ES-I3 (cell line): ENCODE results near the gene CCNQ.

Experiments used
- H3K36me3 ChIP-seq: 2 replicates; pipeline ENCODE4 v1.6.1; 2013; ENCODE audit warnings: mild to moderate bottlenecking, low read length, control low read depth, moderate library complexity; ENCODE audit not compliant: insufficient read depth
- H3K4me1 ChIP-seq: 2 replicates; pipeline ENCODE4 v1.6.1; 2013; ENCODE audit warnings: mild to moderate bottlenecking, control low read depth, low read length; ENCODE audit not compliant: insufficient read depth
- H3K9ac ChIP-seq: 2 replicates; pipeline ENCODE4 v1.6.1; 2013; ENCODE audit warnings: low read depth, mild to moderate bottlenecking, low read length, moderate library complexity
- H3K9me3 ChIP-seq: 2 replicates; pipeline ENCODE4 v1.6.1; 2013; ENCODE audit warnings: mild to moderate bottlenecking, low read length, moderate library complexity; ENCODE audit not compliant: control insufficient read depth, insufficient read depth

The CCNQ gene

GRCh38 chrX:153565996-153566580, 32.9 kb downstream of the CCNQ start:
- H3K36me3 ChIP-seq: no peaks in the 10 kb centered on the region
- H3K9me3 ChIP-seq: no peaks in the 10 kb centered on the region
- peaks cover 2% of the 10 kb centered on the region; the same call in 1 of the 2 replicates for H3K4me1 ChIP-seq
- H3K9ac ChIP-seq: no peak overlapping the region

- H3K36me3 ChIP-seq: no peaks in the 10 kb centered on the region
- H3K9ac ChIP-seq: no peak overlapping the region
- peaks cover 2% of the 10 kb centered on the region; the same call in 1 of the 2 replicates for H3K4me1 ChIP-seq
- H3K9me3 ChIP-seq: no peaks in the 10 kb centered on the region
Observed at GRCh38 chrX:153564047-153564606, 34.8 kb downstream of the CCNQ start.

DNA sequence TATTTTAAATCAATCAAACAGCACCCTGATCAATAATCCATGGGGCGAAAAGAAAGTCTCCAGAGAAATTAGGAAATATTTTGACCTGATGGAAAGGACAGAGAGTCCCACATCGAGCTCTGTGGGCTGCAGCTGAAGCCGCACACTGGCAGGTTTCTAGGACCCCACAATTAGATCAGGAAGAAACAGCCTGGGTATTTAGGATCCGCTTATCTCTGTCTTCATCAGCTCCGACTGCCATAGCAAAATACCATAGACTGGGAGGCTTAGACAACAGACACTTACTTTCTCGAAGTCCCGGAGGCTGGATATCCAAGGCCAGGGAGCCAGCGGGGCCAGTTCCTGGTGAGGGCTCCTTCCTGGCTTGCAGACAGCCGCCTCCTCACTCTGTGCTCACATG, 36.4 kb downstream of the CCNQ start:
- Histone ChIP-seq H3K4me1 (no peaks in the 10 kb centered on the region), H3K36me3 (no peaks in the 10 kb centered on the region), H3K9me3 (no peaks in the 10 kb centered on the region), H3K9ac (no peak overlapping the region)

DNA sequence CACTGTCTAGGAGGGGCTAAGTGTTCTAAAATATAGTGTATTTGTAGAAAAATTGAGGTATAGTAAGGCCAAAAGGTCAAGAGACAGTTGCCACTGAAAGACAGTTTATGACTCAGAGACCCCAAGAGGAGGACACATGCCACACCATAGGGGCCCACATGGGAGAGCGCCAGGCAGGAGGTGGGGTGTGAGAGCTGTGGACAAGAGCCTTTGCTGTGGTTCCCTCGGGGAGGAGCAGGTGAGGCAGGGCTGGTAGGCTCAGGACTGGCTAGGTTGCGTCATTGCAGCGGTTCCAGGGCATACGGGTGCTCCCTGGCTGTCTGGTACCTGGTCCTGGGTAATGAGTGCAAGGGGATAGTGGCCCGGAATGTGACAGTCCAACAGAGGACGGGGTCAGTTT, 37.6 kb downstream of the CCNQ start:
- Histone ChIP-seq H3K9ac (no peak overlapping the region), H3K9me3 (no peaks in the 10 kb centered on the region), H3K4me1 (no peaks in the 10 kb centered on the region), H3K36me3 (no peaks in the 10 kb centered on the region)

DNA sequence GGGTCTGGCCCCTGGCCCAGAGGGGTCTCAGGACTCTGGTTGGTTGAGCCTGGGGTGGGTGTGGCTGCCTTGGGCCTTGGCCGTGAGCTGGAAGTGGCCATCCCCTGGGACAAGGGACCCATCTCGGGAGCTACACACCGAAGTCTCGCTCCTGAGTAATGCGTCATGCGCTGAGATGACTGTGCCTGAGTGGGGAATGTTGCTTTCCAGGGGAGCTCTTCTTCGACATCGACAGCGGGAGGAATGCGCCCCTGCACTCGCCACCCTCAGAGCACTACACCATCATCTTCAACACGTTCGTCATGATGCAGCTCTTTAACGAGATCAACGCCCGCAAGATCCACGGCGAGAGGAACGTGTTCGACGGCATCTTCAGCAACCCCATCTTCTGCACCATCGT, 38.5 kb downstream of the CCNQ start:
- no peaks in the 10 kb centered on the region for H3K9me3 ChIP-seq
- no peak overlapping the region for H3K9ac ChIP-seq
- no peaks in the 10 kb centered on the region for H3K4me1 ChIP-seq
- H3K36me3 ChIP-seq: no peaks in the 10 kb centered on the region

GRCh38 chrX:153560000-153560399, 38.9 kb downstream of the CCNQ start:
- Histone ChIP-seq H3K4me1 (no peaks in the 10 kb centered on the region), H3K9me3 (no peaks in the 10 kb centered on the region), H3K36me3 (no peaks in the 10 kb centered on the region), H3K9ac (no peak overlapping the region)

DNA sequence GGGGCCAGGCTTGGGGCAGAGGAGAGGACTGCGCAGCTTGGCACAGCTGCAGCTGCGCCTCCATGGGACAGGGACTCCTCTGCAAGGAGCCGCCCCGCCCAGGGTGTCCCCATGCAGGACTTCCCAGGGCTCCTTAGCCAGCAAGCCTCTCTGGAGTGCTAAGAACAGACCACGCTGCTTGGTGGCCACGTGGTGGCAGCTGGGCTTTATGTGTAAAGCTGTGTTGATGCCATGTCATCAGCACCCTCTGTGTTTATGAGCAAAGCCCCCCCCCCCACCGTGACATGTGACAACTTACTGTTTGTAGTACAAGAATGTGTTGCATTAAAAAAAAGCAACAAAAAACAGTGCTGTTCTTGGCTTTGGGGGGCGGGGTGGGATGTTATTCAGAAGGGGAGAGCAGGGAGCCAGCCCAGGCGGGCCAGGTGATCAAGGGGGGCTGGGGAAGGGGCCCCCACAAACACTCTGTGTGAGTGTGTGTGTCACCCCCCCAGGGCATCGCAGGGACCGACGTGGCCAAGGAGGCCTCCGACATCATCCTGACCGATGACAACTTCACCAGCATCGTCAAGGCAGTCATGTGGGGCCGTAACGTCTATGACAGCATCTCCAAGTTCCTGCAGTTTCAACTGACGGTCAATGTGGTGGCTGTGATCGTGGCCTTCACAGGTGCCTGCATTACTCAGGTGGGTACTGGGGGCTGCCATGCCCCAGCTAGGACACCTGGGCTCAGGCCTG, 41.2 kb downstream of the CCNQ start:
- Histone ChIP-seq H3K9ac (no peak overlapping the region), H3K4me1 (no peaks in the 10 kb centered on the region), H3K9me3 (no peaks in the 10 kb centered on the region), H3K36me3 (no peaks in the 10 kb centered on the region)

GRCh38 chrX:153556767-153557166, 42.2 kb downstream of the CCNQ start:
- Histone ChIP-seq H3K9ac (no peak overlapping the region), H3K36me3 (no peaks in the 10 kb centered on the region), H3K9me3 (no peaks in the 10 kb centered on the region), H3K4me1 (no peaks in the 10 kb centered on the region)

- Histone ChIP-seq H3K4me1 (no peaks in the 10 kb centered on the region), H3K9me3 (no peaks in the 10 kb centered on the region), H3K9ac (no peak overlapping the region), H3K36me3 (no peaks in the 10 kb centered on the region)
Observed at GRCh38 chrX:153554519-153555167, 44.3 kb downstream of the CCNQ start.

DNA sequence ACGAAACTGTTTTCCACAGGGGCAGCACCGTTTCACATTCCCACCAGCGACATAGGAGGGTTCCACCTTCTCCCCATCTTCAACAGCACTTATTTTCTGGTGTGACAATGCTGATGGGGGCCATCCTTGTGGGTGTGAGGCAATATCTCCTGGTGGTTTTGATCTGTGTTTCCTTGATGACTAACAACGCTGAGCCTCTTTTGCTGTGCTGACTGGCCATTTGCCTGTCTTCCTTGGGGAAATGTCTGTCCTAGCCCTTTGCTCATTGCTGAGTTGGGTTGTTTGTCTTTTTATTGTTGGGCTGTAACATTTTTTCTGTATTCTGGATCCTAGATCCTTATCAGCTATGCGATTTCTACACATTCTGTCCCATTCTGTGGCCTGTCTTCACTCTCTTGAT, 47.8 kb downstream of the CCNQ start:
- H3K9ac ChIP-seq: no peak overlapping the region
- no peaks in the 10 kb centered on the region for H3K9me3 ChIP-seq
- no peaks in the 10 kb centered on the region for H3K4me1 ChIP-seq
- no peaks in the 10 kb centered on the region for H3K36me3 ChIP-seq

GRCh38 chrX:153549807-153550206, 49.1 kb downstream of the CCNQ start:
- Histone ChIP-seq H3K9ac (no peak overlapping the region), H3K9me3 (no peaks in the 10 kb centered on the region), H3K36me3 (no peaks in the 10 kb centered on the region), H3K4me1 (no peaks in the 10 kb centered on the region)

- Histone ChIP-seq H3K9ac (no peak overlapping the region), H3K4me1 (no peaks in the 10 kb centered on the region), H3K9me3 (no peaks in the 10 kb centered on the region), H3K36me3 (no peaks in the 10 kb centered on the region)
Observed at GRCh38 chrX:153549231-153549630, 49.7 kb downstream of the CCNQ start.

- no peaks in the 10 kb centered on the region for H3K36me3 ChIP-seq
- H3K9ac ChIP-seq: no peak overlapping the region
- H3K9me3 ChIP-seq: no peaks in the 10 kb centered on the region
- H3K4me1 ChIP-seq: no peaks in the 10 kb centered on the region
Observed at GRCh38 chrX:153547195-153547594, 51.7 kb downstream of the CCNQ start.

DNA sequence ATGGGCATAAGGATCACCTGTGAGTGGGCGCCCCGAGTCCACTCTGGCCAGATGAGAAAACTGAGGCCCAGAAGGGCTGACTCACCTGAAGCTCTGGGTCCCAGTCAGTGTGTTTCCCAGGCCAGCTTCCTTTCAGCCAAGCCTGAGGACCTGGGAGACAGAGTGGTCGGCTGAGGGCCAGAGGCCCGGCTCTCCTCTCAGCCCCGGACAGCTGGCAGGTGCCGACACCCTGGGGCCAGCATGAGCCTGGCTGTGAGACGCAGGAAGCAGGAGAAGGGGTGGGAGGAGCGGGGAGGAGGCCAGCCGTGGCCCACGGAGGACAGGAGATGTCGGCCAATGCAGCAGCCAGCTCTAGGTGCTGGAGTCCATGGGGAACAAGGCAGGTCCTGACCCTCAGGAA, 52.6 kb downstream of the CCNQ start:
- Histone ChIP-seq H3K9me3 (no peaks in the 10 kb centered on the region), H3K36me3 (no peaks in the 10 kb centered on the region), H3K9ac (no peak overlapping the region), H3K4me1 (no peaks in the 10 kb centered on the region)

DNA sequence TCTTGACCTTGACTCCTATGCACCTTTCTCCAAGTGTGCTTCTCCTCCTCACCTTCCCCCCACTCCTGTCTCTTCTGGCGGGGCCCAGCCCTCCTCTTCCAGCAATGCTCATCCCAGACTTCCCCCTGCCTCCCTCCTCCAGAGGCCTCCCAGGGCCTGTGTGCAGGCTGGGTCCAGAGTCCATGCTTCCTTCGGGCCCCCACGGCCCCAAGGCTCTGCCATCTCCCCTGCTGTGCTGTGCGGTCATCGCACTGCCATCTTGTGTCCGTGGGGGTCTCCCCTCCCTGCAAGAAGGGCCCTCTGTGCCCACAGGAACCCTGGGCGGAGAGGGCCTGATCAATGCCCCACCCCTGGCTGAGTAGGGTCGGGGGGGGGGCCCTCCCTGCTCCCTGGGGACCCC, 54.2 kb downstream of the CCNQ start:
- H3K4me1 ChIP-seq: no peaks in the 10 kb centered on the region
- H3K36me3 ChIP-seq: no peaks in the 10 kb centered on the region
- H3K9ac ChIP-seq: no peak overlapping the region
- H3K9me3 ChIP-seq: no peaks in the 10 kb centered on the region
